HuH-7.5 (cell line): ENCODE results near the gene SLC25A52.
A peak's percentile ranks its signal among the peaks of the same experiment; 100 is the strongest.
"Not testable (repeated sequence)": the region's sequence is repeated elsewhere in the genome, so short reads cannot be mapped to it uniquely, and the experiment has no call there.

Experiments
- DNase-seq: peaks from one replicate; pipeline ENCODE4 v3.0.0; 2011; ENCODE audit warnings: low spot score

The SLC25A52 gene

GRCh38 chr18:31740180-31740579 lies 20.5 kb downstream of the SLC25A52 start:
- DNase-seq: no peak

- no peak for DNase-seq
Observed at GRCh38 chr18:31739651-31740050, 21.0 kb downstream of the SLC25A52 start.

GRCh38 chr18:31738460-31739407 lies 21.9 kb downstream of the SLC25A52 start:
- DNase-seq: no peak

GRCh38 chr18:31736630-31737029 lies 24.1 kb downstream of the SLC25A52 start:
- no peak for DNase-seq

- no peak for DNase-seq
Observed at GRCh38 chr18:31731628-31732027, 29.1 kb downstream of the SLC25A52 start.

- DNase-seq: not testable (repeated sequence)
Observed at GRCh38 chr18:31729196-31729595, 31.5 kb downstream of the SLC25A52 start.

GRCh38 chr18:31723990-31724711 lies 36.5 kb downstream of the SLC25A52 start:
- peak; percentile 8 for DNase-seq

- DNase-seq: no peak
Observed at GRCh38 chr18:31723639-31723989, 37.1 kb downstream of the SLC25A52 start.

- DNase-seq: peak; percentile 37
Observed at GRCh38 chr18:31722369-31722957, 38.2 kb downstream of the SLC25A52 start.

GRCh38 chr18:31721601-31722000 lies 39.1 kb downstream of the SLC25A52 start:
- no peak for DNase-seq

- no peak for DNase-seq
Observed at GRCh38 chr18:31720867-31721266, 39.8 kb downstream of the SLC25A52 start.

- DNase-seq: no peak
Observed at GRCh38 chr18:31719363-31720006, 41.2 kb downstream of the SLC25A52 start.

- DNase-seq: no peak
Observed at GRCh38 chr18:31718386-31718785, 42.3 kb downstream of the SLC25A52 start.

GRCh38 chr18:31716362-31716761 lies 44.3 kb downstream of the SLC25A52 start:
- no peak for DNase-seq

- DNase-seq: no peak
Observed at GRCh38 chr18:31711365-31712172, 49.1 kb downstream of the SLC25A52 start.

- DNase-seq: no peak
Observed at GRCh38 chr18:31710826-31711225, 49.9 kb downstream of the SLC25A52 start.
